Right atrium auricular region (tissue), 2 donors: Measurements from ENCODE around the gene PRICKLE3. TPM values are rescaled to one million over a fixed set of nuclear protein-coding genes. Genes with fewer than 3 reads are reported as not detected.
"Not testable (repeated sequence)": the region's sequence is repeated elsewhere in the genome, so short reads cannot be mapped to it uniquely, and the experiment has no call there.

Experiments used
- DNase-seq: peaks from one replicate; pipeline ENCODE4 v3.0.0-alpha.2; 2019; ENCODE audit warnings: low spot score
- H3K27ac ChIP-seq, 2 donors: fragments of 200-600 bp; sonication (generic); 1 replicate in 1 of 2; 2 replicates in 1 of 2; pipeline ENCODE4 v1.5.1; 2016 to 2019
- H3K27me3 ChIP-seq, 2 donors: fragments of 200-600 bp; sonication (generic); one replicate each; pipeline versions ENCODE4 v1.5.1 to v1.6.0; 2017 to 2019
- H3K36me3 ChIP-seq: fragments of 200-600 bp; sonication (generic); one replicate; pipeline ENCODE4 v1.5.1; 2016
- H3K4me1 ChIP-seq, 2 donors: fragments of 200-600 bp; sonication (generic); one replicate each; pipeline versions ENCODE4 v1.5.1 to v1.6.0; 2017 to 2019
- H3K4me3 ChIP-seq, 2 donors: fragments of 200-600 bp; sonication (generic); 1 replicate in 1 of 2; 2 replicates in 1 of 2; pipeline ENCODE4 v1.5.1; 2017 to 2019; ENCODE audit warnings: mild to moderate bottlenecking in 1 of 2, moderate library complexity in 1 of 2
- H3K9me3 ChIP-seq, 2 donors: fragments of 200-600 bp; sonication (generic); one replicate each; pipeline ENCODE4 v1.5.1; 2019
- total RNA-seq, 2 donors: library from RNA; depleted of rRNA; stranded (reverse); fragments of >200 nt; gene quantifications; one replicate each; pipeline ENCODE4 v1.1.0, GENCODE V29; 2016
- TF ChIP-seq, protein P1 (sequence below), 2 donors: fragments of 200-600 bp; sonication (generic); IDR thresholded peaks; one replicate each; pipeline ENCODE4 v1.5.1; 2019; ENCODE audit warnings: antibody characterized with exemption in 2 of 2

Gene PRICKLE3
- total RNA-seq, 2 donors from 2014 or later = 7.2 to 12.7 TPM

DNA sequence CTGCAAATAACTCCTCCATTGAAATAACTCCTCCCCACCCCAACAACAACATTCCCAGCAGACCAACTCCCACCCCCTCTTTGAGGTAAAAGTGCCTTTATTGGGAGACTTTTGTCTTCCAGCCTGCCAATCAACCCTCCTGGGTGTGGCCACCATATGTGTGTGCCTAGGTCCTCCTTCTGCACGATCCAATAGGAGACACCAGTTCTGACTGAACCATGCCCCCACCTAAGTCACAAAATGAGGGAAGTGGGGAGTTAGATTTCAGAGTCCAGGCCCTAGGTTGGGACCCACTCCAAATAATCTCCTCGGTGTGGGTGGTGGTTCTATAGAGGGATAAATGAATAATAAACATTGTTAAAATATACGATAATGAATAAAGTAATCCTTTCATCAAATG is 11.4 kb downstream of the PRICKLE3 start:
- peaks cover 22% of the 10 kb centered on the region for H3K36me3 ChIP-seq
- H3K9me3 ChIP-seq = no peaks in the 10 kb centered on the region
- TF ChIP-seq, protein P1, sequence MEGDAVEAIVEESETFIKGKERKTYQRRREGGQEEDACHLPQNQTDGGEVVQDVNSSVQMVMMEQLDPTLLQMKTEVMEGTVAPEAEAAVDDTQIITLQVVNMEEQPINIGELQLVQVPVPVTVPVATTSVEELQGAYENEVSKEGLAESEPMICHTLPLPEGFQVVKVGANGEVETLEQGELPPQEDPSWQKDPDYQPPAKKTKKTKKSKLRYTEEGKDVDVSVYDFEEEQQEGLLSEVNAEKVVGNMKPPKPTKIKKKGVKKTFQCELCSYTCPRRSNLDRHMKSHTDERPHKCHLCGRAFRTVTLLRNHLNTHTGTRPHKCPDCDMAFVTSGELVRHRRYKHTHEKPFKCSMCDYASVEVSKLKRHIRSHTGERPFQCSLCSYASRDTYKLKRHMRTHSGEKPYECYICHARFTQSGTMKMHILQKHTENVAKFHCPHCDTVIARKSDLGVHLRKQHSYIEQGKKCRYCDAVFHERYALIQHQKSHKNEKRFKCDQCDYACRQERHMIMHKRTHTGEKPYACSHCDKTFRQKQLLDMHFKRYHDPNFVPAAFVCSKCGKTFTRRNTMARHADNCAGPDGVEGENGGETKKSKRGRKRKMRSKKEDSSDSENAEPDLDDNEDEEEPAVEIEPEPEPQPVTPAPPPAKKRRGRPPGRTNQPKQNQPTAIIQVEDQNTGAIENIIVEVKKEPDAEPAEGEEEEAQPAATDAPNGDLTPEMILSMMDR (IDR thresholded peaks at IDR 0.05) = no peak
- no peak overlapping the region for H3K4me3 ChIP-seq
- no peak overlapping the region for H3K27ac ChIP-seq
- H3K27me3 ChIP-seq = no peaks in the 10 kb centered on the region
- DNase-seq = no peak
- H3K4me1 ChIP-seq = peaks cover 0 to 12% of the 10 kb centered on the region in 2 donors

- H3K9me3 ChIP-seq, DNase-seq, H3K27me3 ChIP-seq, H3K4me3 ChIP-seq: not testable (repeated sequence)
- peaks cover 0 to 12% of the 10 kb centered on the region in 2 donors for H3K4me1 ChIP-seq
- peak overlapping the region in 1 of 2 donors; percentile 89 for H3K27ac ChIP-seq
- H3K36me3 ChIP-seq = peaks cover 22% of the 10 kb centered on the region
These were observed 12.6 kb downstream of the PRICKLE3 start for GRCh38 chrX:49173544-49173943.

- peaks cover 22% of the 10 kb centered on the region for H3K36me3 ChIP-seq
- H3K27ac ChIP-seq = peak overlapping the region; percentile 89 to 91
- DNase-seq = peak; percentile 84
- no peaks in the 10 kb centered on the region for H3K27me3 ChIP-seq
- peak overlapping the region; percentile 48 to 64 for H3K4me3 ChIP-seq
- TF ChIP-seq, protein P1 (IDR thresholded peaks at IDR 0.05) = no peak
- H3K9me3 ChIP-seq = no peaks in the 10 kb centered on the region
- peaks cover 0 to 12% of the 10 kb centered on the region in 2 donors for H3K4me1 ChIP-seq
These were observed 13.8 kb downstream of the PRICKLE3 start for GRCh38 chrX:49172280-49172780.

GRCh38 chrX:49171752-49172279 is 14.4 kb downstream of the PRICKLE3 start, which contains the start of gene PLP2:
TSS of gene PLP2 (plus strand) at chrX:49171898. CDS start at chrX:49172001, 103 bp downstream.
- no peaks in the 10 kb centered on the region for H3K27me3 ChIP-seq
- H3K4me1 ChIP-seq = peaks cover 0 to 10% of the 10 kb centered on the region in 2 donors
- peak within 1 kb of the TSS; percentile 89 to 91 for H3K27ac ChIP-seq
- TF ChIP-seq, protein P1 (IDR thresholded peaks at IDR 0.05) = no peak
- no peaks in the 10 kb centered on the region for H3K9me3 ChIP-seq
- peaks cover 22% of the 10 kb centered on the region for H3K36me3 ChIP-seq
- H3K4me3 ChIP-seq = peak within 1 kb of the TSS; percentile 48 to 64
- DNase-seq = no peak

- Histone ChIP-seq H3K4me3 (peak overlapping the region; percentile 35 to 42), H3K9me3 (no peaks in the 10 kb centered on the region), H3K27me3 (no peaks in the 10 kb centered on the region), H3K27ac (peak overlapping the region; percentile 91 to 92), H3K36me3 (no peaks in the 10 kb centered on the region), H3K4me1 (peaks cover 0 to 10% of the 10 kb centered on the region in 2 donors)
- no peak for DNase-seq
- TF ChIP-seq, protein P1 (IDR thresholded peaks at IDR 0.05) = no peak
These were observed 18.4 kb downstream of the PRICKLE3 start for GRCh38 chrX:49167740-49168108.

DNA sequence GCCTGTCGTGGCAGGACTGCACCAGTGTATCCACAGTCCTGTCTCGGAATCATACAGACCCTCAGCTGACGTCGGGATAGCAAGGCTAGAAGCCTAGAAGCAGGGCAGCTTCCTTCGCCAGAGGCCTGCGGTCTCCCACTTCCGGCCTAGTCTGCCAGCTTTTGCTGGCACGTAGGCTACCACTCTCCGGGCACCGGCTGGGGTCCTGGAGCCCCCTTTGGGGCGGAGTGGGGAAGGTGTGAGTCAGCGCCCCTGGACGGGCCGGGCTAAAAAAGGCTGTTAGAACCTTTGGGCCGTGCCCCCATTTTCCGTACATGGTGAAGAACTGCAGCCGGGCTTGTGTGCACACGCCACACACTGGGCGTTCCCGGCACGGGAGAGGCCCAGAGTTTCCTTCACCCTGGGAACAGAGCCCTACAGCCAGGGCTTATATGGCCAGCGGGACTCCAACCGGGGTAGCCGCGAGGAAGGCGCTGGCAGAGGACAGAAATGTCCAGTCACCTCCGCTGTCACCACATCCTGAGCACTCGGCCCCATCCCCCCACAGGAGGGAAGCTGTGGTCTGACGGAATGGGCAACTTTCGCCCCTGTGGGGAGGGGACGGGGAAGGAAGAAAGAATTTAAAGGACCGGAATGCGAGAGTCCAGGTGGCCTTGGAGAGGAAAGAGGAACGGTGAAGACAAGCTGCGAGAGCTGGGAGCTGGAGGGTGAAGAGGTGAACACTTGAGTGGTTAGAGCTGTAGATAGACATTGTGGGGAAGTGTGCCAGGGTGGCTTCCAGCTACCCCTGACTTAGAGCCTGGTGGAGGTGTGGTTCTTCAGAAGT is 19.0 kb downstream of the PRICKLE3 start:
- H3K27me3 ChIP-seq = no peaks in the 10 kb centered on the region

More for the DNA sequence above, 19.0 kb downstream of the PRICKLE3 start:
- Histone ChIP-seq H3K4me3 (peak overlapping the region; percentile 35 to 42), H3K9me3 (no peaks in the 10 kb centered on the region), H3K4me1 (peaks cover 0 to 9% of the 10 kb centered on the region in 2 donors), H3K27ac (peak overlapping the region; percentile 91 to 92), H3K36me3 (no peaks in the 10 kb centered on the region)
- TF ChIP-seq, protein P1 (IDR thresholded peaks at IDR 0.05) = no peak
- peak; percentile 87 for DNase-seq
